GM12864 (cell line): ENCODE data around the gene UNC13A.

Source experiments
- DNase-seq: peaks from one replicate; pipeline ENCODE4 v3.0.0-alpha.2; 2011; ENCODE audit warnings: low read depth
- H3K4me3 ChIP-seq: 2 replicates; pipeline ENCODE4 v1.5.1; 2011; ENCODE audit warnings: mild to moderate bottlenecking, low read depth, low read length, control low read depth
- CTCF ChIP-seq: IDR thresholded peaks from 2 replicates; pipeline ENCODE4 v1.5.1; 2011; ENCODE audit warnings: low read depth, mild to moderate bottlenecking, moderate library complexity, low read length, control low read depth, inconsistent platforms; ENCODE audit errors: missing control alignments

UNC13A gene

GRCh38 chr19:17680230-17680722 is 7.9 kb downstream of the UNC13A start:
- peak overlapping the region; percentile 1; the same call in 1 of the 2 replicates for H3K4me3 ChIP-seq
- DNase-seq = no peak
- no peak for TF ChIP-seq CTCF

- DNase-seq = no peak
- TF ChIP-seq CTCF = no peak
- peak overlapping the region; percentile 1; the same call in 1 of the 2 replicates for H3K4me3 ChIP-seq
Observed at GRCh38 chr19:17679526-17680229, 8.5 kb downstream of the UNC13A start.

- TF ChIP-seq CTCF = no peak
- no peak overlapping the region for H3K4me3 ChIP-seq
- no peak for DNase-seq
Observed at GRCh38 chr19:17678836-17679235, 9.3 kb downstream of the UNC13A start.

- DNase-seq = no peak
- no peak overlapping the region for H3K4me3 ChIP-seq
- peak; percentile 37 for TF ChIP-seq CTCF
Observed at GRCh38 chr19:17677002-17677401, 11.2 kb downstream of the UNC13A start.

- TF ChIP-seq CTCF = no peak
- no peak overlapping the region for H3K4me3 ChIP-seq
- DNase-seq = no peak
Observed at GRCh38 chr19:17676295-17676694, 11.9 kb downstream of the UNC13A start.

- TF ChIP-seq CTCF = no peak
- DNase-seq = no peak
Observed at GRCh38 chr19:17673937-17674799, 14.0 kb downstream of the UNC13A start.

More at GRCh38 chr19:17673937-17674799, 14.0 kb downstream of the UNC13A start:
- no peak overlapping the region for H3K4me3 ChIP-seq
